H9 (cell line): ENCODE data around the gene FGFR3. TPM values are rescaled to one million over a fixed set of nuclear protein-coding genes. Genes with fewer than 3 reads are reported as not detected.

Experiments used
- DNase-seq: peaks from one replicate; pipeline ENCODE4 v3.0.0-alpha.2; 2017
- H2AFZ ChIP-seq: one replicate; pipeline ENCODE4 v1.6.1; 2013; ENCODE audit warnings: mild to moderate bottlenecking, low read length, control low read depth, moderate library complexity
- H2AK5ac ChIP-seq: 2 replicates; pipeline ENCODE4 v1.6.1; 2013; ENCODE audit warnings: low read length, control low read depth, mixed read lengths; ENCODE audit not compliant: insufficient read length
- H2BK120ac ChIP-seq: one replicate; pipeline ENCODE4 v1.6.1; 2013; ENCODE audit warnings: low read depth, mild to moderate bottlenecking, low read length, control low read depth, inconsistent platforms; ENCODE audit not compliant: poor library complexity, severe bottlenecking
- H2BK12ac ChIP-seq: 2 replicates; pipeline ENCODE4 v1.6.1; 2013; ENCODE audit warnings: low read length, control low read depth, mixed read lengths, low read depth; ENCODE audit not compliant: insufficient read length
- H2BK15ac ChIP-seq: 2 replicates; pipeline ENCODE4 v1.6.1; 2013; ENCODE audit warnings: low read depth, low read length, control low read depth
- H2BK20ac ChIP-seq: one replicate; pipeline ENCODE4 v1.6.1; 2013; ENCODE audit warnings: low read depth, mild to moderate bottlenecking, low read length, control low read depth, inconsistent platforms; ENCODE audit not compliant: poor library complexity, severe bottlenecking
- H2BK5ac ChIP-seq: 2 replicates; pipeline ENCODE4 v1.6.1; 2013; ENCODE audit warnings: low read length, control low read depth, mixed read lengths; ENCODE audit not compliant: insufficient read length
- H3K14ac ChIP-seq: 2 replicates; pipeline ENCODE4 v1.6.1; 2013; ENCODE audit warnings: low read length, control low read depth; ENCODE audit not compliant: insufficient read depth
- H3K18ac ChIP-seq: 2 replicates; pipeline ENCODE4 v1.6.1; 2013; ENCODE audit warnings: low read depth, mild to moderate bottlenecking, mixed read lengths, low read length, control low read depth; ENCODE audit not compliant: insufficient read length
- H3K23ac ChIP-seq: 2 replicates; pipeline ENCODE4 v1.6.1; 2013; ENCODE audit warnings: low read length, control low read depth, mixed read lengths, low read depth; ENCODE audit not compliant: insufficient read length
- H3K23me2 ChIP-seq: 2 replicates; pipeline ENCODE4 v1.6.1; 2013; ENCODE audit warnings: low read depth, mild to moderate bottlenecking, mixed read lengths, low read length, control low read depth; ENCODE audit not compliant: insufficient read length, poor library complexity, severe bottlenecking
- H3K27ac ChIP-seq: 2 replicates; pipeline ENCODE4 v1.5.1; 2013; ENCODE audit warnings: low read length, control low read depth, mixed read lengths, low read depth; ENCODE audit not compliant: insufficient read length
- H3K27me3 ChIP-seq: 2 replicates; pipeline ENCODE4 v1.6.1; 2013; ENCODE audit warnings: low read length, control low read depth, inconsistent platforms; ENCODE audit not compliant: insufficient read depth
- H3K4ac ChIP-seq: 2 replicates; pipeline ENCODE4 v1.6.1; 2013; ENCODE audit warnings: low read depth, mild to moderate bottlenecking, control low read depth, inconsistent platforms, low read length, moderate library complexity
- H3K4me1 ChIP-seq: 2 replicates; pipeline ENCODE4 v1.6.1; 2013; ENCODE audit warnings: low read length, control low read depth, inconsistent platforms; ENCODE audit not compliant: insufficient read depth
- H3K4me2 ChIP-seq: 2 replicates; pipeline ENCODE4 v1.6.1; 2013; ENCODE audit warnings: low read length, control low read depth, mixed read lengths; ENCODE audit not compliant: insufficient read length, insufficient read depth
- H3K56ac ChIP-seq: 2 replicates; pipeline ENCODE4 v1.6.1; 2013; ENCODE audit warnings: low read depth, mild to moderate bottlenecking, mixed read lengths, low read length, control low read depth; ENCODE audit not compliant: insufficient read length
- H3K79me1 ChIP-seq: 2 replicates; pipeline ENCODE4 v1.6.1; 2013; ENCODE audit warnings: low read depth, mild to moderate bottlenecking, moderate library complexity, low read length, control low read depth, inconsistent platforms; ENCODE audit not compliant: insufficient read depth, poor library complexity, severe bottlenecking
- H3K79me2 ChIP-seq: 2 replicates; pipeline ENCODE4 v1.6.1; 2013; ENCODE audit warnings: low read length, control low read depth, inconsistent platforms; ENCODE audit not compliant: insufficient read depth
- H3K9ac ChIP-seq: 2 replicates; pipeline ENCODE4 v1.6.1; 2013; ENCODE audit warnings: low read length, control low read depth, mixed read lengths; ENCODE audit not compliant: insufficient read length; ENCODE audit errors: extremely low read depth
- H3K9me3 ChIP-seq: one replicate; pipeline ENCODE4 v1.6.1; 2013; ENCODE audit warnings: low read depth, low read length, inconsistent platforms; ENCODE audit not compliant: control insufficient read depth
- H3T11ph ChIP-seq: one replicate; pipeline ENCODE4 v1.6.1; 2013; ENCODE audit warnings: mild to moderate bottlenecking, low read length, control low read depth, inconsistent platforms
- H4K20me1 ChIP-seq: one replicate; pipeline ENCODE4 v1.6.1; 2013; ENCODE audit not compliant: control insufficient read depth, insufficient read length, insufficient read depth
- H4K5ac ChIP-seq: 2 replicates; pipeline ENCODE4 v1.6.1; 2013; ENCODE audit warnings: low read depth, mild to moderate bottlenecking, mixed read lengths, low read length, control low read depth; ENCODE audit not compliant: insufficient read length
- H4K8ac ChIP-seq: replicated peaks from 2 replicates; pipeline ENCODE4 v1.6.1; 2013; ENCODE audit warnings: low read length, control low read depth, mixed read lengths, low read depth; ENCODE audit not compliant: insufficient read length
- H4K91ac ChIP-seq: 2 replicates; pipeline ENCODE4 v1.6.1; 2013; ENCODE audit warnings: low read depth, mild to moderate bottlenecking, moderate library complexity, mixed read lengths, low read length, control low read depth; ENCODE audit not compliant: insufficient read length
- H3K27ac Mint-ChIP-seq, 3 experiments: 2 replicates in 2 of 3; 3 replicates in 1 of 3; pipeline ENCODE4 v1.8.0; 2020 to 2021; ENCODE audit warnings: mixed read lengths in 3 of 3, mild to moderate bottlenecking in 1 of 3, moderate library complexity in 1 of 3
- H3K27me3 Mint-ChIP-seq: 2 replicates; pipeline ENCODE4 v1.8.0; 2021; ENCODE audit warnings: low read depth, mild to moderate bottlenecking, moderate library complexity, mixed read lengths
- H3K36me3 Mint-ChIP-seq, 3 experiments: 2 replicates in 2 of 3; 3 replicates in 1 of 3; pipeline ENCODE4 v1.8.0; 2020 to 2021; ENCODE audit warnings: low read depth in 3 of 3, mixed read lengths in 3 of 3; ENCODE audit not compliant: insufficient read depth in 1 of 3
- H3K4me1 Mint-ChIP-seq, 2 experiments: 2 replicates each; pipeline ENCODE4 v1.8.0; 2020; ENCODE audit warnings: mixed read lengths in 2 of 2
- H3K4me3 Mint-ChIP-seq, 2 experiments: 2 replicates in 1 of 2; 3 replicates in 1 of 2; pipeline ENCODE4 v1.8.0; 2020 to 2021; ENCODE audit warnings: mild to moderate bottlenecking in 2 of 2, mixed read lengths in 2 of 2, moderate library complexity in 1 of 2
- H3K9me3 Mint-ChIP-seq, 2 experiments: 2 replicates in 1 of 2; 3 replicates in 1 of 2; pipeline ENCODE4 v1.8.0; 2020; ENCODE audit warnings: mild to moderate bottlenecking in 2 of 2, mixed read lengths in 2 of 2, moderate library complexity in 1 of 2
- WGBS: extraction: QIAGEN DNeasy Blood & Tissue Kit; methylation state at CpG from one replicate; pipeline ENCODE4 v1.1.7; 2013; ENCODE audit warnings: missing lambda C conversion rate, low lambda C conversion rate, mixed read lengths; ENCODE audit not compliant: insufficient read length; ENCODE audit errors: extremely low coverage; 5-methylcytosine and 5-hydroxymethylcytosine counted together
- total RNA-seq: library from RNA; stranded (reverse); gene quantifications from 2 replicates; pipeline ENCODE4 v1.2.1, GENCODE V29; 2021
- TF ChIP-seq, protein P1 (sequence below): fragments of 200-600 bp; sonication (generic); conservative IDR thresholded peaks from 3 replicates; pipeline ENCODE4 v1.8.0; 2021; ENCODE audit warnings: antibody characterized with exemption, mild to moderate bottlenecking

FGFR3 gene
- total RNA-seq, 1 experiment from 2014 or later, result 75.7 TPM

DNA sequence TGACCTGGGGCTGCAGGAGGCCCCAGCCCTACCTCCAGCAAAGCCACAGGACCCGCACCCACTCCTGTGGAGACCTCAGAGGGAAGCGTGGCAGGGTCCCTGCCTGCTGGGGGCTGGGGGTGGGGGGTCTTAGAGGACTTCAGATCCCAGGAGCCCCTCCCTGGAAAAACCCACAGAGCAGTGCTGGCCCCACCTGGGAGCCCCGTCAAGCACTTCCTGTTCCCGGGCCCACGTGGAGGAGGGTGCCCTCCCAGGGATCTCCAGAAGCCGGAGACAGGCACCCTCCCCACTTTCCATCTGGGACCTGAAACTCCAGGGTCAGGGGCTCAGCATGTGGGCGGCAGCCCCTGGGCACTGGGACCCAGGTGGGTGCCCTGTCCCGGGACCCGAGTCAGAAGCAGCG is 39.8 kb upstream of the FGFR3 start:
- no peak overlapping the region for H3K4me3 Mint-ChIP-seq
- Histone ChIP-seq H4K91ac (no peak overlapping the region), H2BK12ac (no peak overlapping the region), H2AFZ (no peak overlapping the region), H3T11ph (no peak overlapping the region), H4K20me1 (no peaks in the 10 kb centered on the region), H3K79me1 (no peaks in the 10 kb centered on the region), H3K9me3 (no peaks in the 10 kb centered on the region), H3K14ac (no peak overlapping the region; the same call in 1 of the 2 replicates), H3K23me2 (no peaks in the 10 kb centered on the region), H3K56ac (no peak overlapping the region), H2BK15ac (no peak overlapping the region), H3K4ac (no peak overlapping the region), H3K9ac (no peak overlapping the region), H3K4me1 (no peaks in the 10 kb centered on the region), H3K23ac (no peak overlapping the region), H2BK5ac (no peak overlapping the region), H2BK120ac (no peak overlapping the region), H2BK20ac (no peak overlapping the region), H3K27me3 (no peaks in the 10 kb centered on the region), H4K8ac (no peak overlapping the region), H3K27ac (no peak overlapping the region), H3K18ac (no peak overlapping the region), H4K5ac (no peak overlapping the region), H3K79me2 (no peaks in the 10 kb centered on the region), H3K4me2 (no peak overlapping the region), H2AK5ac (no peak overlapping the region)
- WGBS, result no CpG with 5 or more reads among the region's 10 CpGs
- H3K36me3 Mint-ChIP-seq, result no peaks in the 10 kb centered on the region
- TF ChIP-seq, protein P1, sequence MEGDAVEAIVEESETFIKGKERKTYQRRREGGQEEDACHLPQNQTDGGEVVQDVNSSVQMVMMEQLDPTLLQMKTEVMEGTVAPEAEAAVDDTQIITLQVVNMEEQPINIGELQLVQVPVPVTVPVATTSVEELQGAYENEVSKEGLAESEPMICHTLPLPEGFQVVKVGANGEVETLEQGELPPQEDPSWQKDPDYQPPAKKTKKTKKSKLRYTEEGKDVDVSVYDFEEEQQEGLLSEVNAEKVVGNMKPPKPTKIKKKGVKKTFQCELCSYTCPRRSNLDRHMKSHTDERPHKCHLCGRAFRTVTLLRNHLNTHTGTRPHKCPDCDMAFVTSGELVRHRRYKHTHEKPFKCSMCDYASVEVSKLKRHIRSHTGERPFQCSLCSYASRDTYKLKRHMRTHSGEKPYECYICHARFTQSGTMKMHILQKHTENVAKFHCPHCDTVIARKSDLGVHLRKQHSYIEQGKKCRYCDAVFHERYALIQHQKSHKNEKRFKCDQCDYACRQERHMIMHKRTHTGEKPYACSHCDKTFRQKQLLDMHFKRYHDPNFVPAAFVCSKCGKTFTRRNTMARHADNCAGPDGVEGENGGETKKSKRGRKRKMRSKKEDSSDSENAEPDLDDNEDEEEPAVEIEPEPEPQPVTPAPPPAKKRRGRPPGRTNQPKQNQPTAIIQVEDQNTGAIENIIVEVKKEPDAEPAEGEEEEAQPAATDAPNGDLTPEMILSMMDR, result no peak
- H3K27ac Mint-ChIP-seq, result no peak overlapping the region
- peaks cover 4 to 17% of the 10 kb centered on the region in 2 experiments for H3K4me1 Mint-ChIP-seq
- DNase-seq, result no peak
- no peaks in the 10 kb centered on the region for H3K27me3 Mint-ChIP-seq
- no peaks in the 10 kb centered on the region for H3K9me3 Mint-ChIP-seq
